ENCODE measurements around the gene HDGF. TPM values are rescaled to one million over a fixed set of nuclear protein-coding genes. Genes with fewer than 3 reads are reported as not detected.
"Not testable (repeated sequence)": the region's sequence is repeated elsewhere in the genome, so short reads cannot be mapped to it uniquely, and the experiment has no call there.

HDGF gene
- total RNA-seq, 2 experiments from 2014 or later = 222 to 229 TPM

DNA sequence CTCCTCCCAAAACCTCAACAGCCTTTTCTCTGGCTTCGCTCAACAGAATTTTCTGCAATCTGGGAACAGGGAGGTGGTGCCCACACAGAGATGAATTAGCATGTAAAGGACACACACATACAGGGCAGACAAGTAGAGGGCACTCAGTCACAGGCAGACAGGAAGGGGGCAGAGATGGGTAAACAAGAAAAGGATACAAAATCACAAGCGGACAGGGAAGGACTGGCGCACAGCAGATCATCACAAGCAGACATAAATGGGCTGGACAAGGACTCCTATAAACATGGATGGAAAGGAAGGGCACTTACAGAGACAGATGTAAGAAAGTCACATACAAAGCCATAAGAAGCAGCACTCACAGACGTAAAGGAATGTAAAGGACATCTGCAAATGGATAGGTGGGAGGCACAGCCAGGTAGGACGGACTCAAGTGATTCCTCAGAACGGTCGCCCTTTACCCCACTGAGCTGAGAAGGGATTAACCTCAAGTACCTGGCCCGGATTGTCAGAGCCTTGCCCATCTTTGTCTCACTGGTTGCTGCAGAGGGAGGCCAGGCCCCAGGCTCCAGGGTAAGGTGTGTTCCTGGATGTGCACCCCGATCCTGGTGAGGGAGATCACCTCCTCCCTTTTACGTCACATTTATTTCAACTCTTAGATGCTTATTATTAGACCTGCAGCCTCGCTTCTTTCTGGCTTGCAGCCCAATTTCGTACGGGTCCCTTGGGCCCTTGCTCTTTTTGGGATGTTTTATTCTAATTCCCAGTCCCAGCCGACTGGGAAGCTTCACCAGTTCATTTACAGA lies 15.0 kb upstream of the HDGF start:
- Mint-ChIP-seq H3K9me3 (no peaks in the 10 kb centered on the region), H3K27ac (no peak overlapping the region), H3K4me3 (no peak overlapping the region), H3K4me1 (peaks cover 36% of the 10 kb centered on the region), H3K36me3 (ENCODE audit: low read depth) (peaks cover 25% of the 10 kb centered on the region), H3K27me3 (no peaks in the 10 kb centered on the region)
- ChIA-PET POLR2A (interaction anchor here (0.9 to 6.1 kb wide), 18 partner anchors 10 to 265 kb away, joined by 3 to 75 read pairs (median 4); partner anchors contain the start of genes HDGF, ISG20L2, MEF2D and METTL25B), CTCF (interaction anchor here (1.0 to 13.6 kb wide), 9 partner anchors 10 to 265 kb away, joined by 3 to 121 read pairs (median 5); partner anchors contain the start of genes ISG20L2, METTL25B, MRPL24 and NTRK1)
- DNase-seq = no peak

DNA sequence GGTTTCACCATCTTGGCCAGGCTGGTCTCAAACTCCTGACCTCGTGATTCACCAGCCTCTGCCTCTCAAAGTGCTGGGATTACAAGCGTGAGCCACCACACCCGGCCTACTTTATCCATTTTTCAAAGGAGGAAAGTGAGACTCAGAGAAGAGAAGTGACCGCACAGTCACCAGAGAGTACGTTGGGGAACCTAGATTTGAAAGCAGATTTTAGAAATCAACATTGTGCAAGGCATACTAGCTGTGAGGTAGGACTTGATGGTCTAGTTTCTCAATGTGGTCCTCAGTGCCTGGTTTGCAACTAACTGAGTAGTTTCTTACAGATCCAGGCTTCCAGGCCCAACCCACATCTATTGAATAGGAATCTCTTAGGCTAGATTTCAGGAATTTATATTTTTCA lies 14.2 kb upstream of the HDGF start:
- no peak for DNase-seq
- CTCF ChIA-PET = interaction anchor here (1.7 to 13.6 kb wide), 3 partner anchors 39 to 95 kb away, joined by 5 to 121 read pairs (median 16); partner anchors contain the start of genes ISG20L2, METTL25B and NTRK1
- POLR2A ChIA-PET = interaction anchor here (1.0 to 6.1 kb wide), 6 partner anchors 11 to 94 kb away, joined by 3 to 75 read pairs (median 31); partner anchors contain the start of genes HDGF, ISG20L2, METTL25B and MRPL24
- H3K4me3 Mint-ChIP-seq = no peak overlapping the region
- no peaks in the 10 kb centered on the region for H3K9me3 Mint-ChIP-seq
- H3K27me3 Mint-ChIP-seq = no peaks in the 10 kb centered on the region
- H3K4me1 Mint-ChIP-seq = peaks cover 29% of the 10 kb centered on the region
- peaks cover 17% of the 10 kb centered on the region for H3K36me3 Mint-ChIP-seq (ENCODE audit: low read depth)
- H3K27ac Mint-ChIP-seq = no peak overlapping the region

DNA sequence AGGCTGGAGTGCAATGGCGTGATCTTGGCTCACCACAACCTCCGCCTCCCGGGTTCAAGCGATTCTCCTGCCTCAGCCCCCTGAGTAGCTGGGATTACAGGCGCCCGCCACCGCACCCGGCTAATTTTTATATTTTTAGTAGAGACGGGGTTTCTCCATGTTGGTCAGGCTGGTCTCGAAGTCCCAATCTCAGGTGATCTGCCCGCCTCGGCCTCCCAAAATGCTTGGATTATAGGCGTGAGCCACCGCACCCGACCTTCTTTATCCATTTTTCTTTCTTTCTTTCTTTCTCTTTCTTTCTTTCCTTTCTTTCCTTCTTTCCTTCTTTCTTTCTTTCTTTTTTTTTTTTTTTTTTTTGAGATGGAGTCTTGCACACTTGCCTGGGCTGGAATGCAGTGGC lies 13.7 kb upstream of the HDGF start:
- DNase-seq, H3K9me3 Mint-ChIP-seq, H3K27ac Mint-ChIP-seq, H3K4me3 Mint-ChIP-seq, H3K27me3 Mint-ChIP-seq: not testable (repeated sequence)
- H3K4me1 Mint-ChIP-seq = peaks cover 25% of the 10 kb centered on the region
- CTCF ChIA-PET = interaction anchor here (1.7 to 13.6 kb wide), 2 partner anchors 38 to 75 kb away, joined by 5 to 121 read pairs; partner anchors contain the start of genes ISG20L2 and METTL25B
- POLR2A ChIA-PET = interaction anchor here (2.6 to 6.1 kb wide), 3 partner anchors 12 to 24 kb away, joined by 6 to 75 read pairs (median 56); partner anchors contain the start of genes HDGF and MRPL24
- H3K36me3 Mint-ChIP-seq (ENCODE audit: low read depth) = peaks cover 13% of the 10 kb centered on the region

DNA sequence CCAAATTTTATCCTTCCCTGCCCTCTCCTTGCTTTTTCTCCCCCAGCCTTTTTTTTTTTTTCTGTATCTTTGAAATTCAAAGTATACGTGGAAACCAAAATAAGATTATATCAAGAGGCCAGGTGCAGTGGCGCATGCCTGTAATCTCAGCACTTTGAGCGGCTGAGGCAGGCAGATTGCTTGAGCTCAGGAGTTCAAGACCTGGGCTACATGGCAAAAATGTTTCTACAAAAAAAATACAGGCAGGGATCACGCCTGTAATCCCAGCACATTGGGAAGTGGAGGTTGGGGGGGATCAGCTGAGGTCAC lies 9.3 kb upstream of the HDGF start:
- H3K27ac Mint-ChIP-seq = no peak overlapping the region
- H3K27me3 Mint-ChIP-seq = no peaks in the 10 kb centered on the region
- no peaks in the 10 kb centered on the region for H3K9me3 Mint-ChIP-seq
- no peaks in the 10 kb centered on the region for H3K36me3 Mint-ChIP-seq (ENCODE audit: low read depth)
- DNase-seq = no peak
- H3K4me1 Mint-ChIP-seq = peaks cover 4% of the 10 kb centered on the region
- ChIA-PET CTCF (interaction anchor here (1.2 to 1.4 kb wide), 2 partner anchors 9 to 35 kb away, joined by 3 to 5 read pairs; no protein-coding TSS in a partner anchor), POLR2A (interaction anchor here (1.5 kb wide), 1 partner anchor 9 kb away, joined by 9 read pairs; the partner anchor contains the start of gene HDGF)
- no peak overlapping the region for H3K4me3 Mint-ChIP-seq

DNA sequence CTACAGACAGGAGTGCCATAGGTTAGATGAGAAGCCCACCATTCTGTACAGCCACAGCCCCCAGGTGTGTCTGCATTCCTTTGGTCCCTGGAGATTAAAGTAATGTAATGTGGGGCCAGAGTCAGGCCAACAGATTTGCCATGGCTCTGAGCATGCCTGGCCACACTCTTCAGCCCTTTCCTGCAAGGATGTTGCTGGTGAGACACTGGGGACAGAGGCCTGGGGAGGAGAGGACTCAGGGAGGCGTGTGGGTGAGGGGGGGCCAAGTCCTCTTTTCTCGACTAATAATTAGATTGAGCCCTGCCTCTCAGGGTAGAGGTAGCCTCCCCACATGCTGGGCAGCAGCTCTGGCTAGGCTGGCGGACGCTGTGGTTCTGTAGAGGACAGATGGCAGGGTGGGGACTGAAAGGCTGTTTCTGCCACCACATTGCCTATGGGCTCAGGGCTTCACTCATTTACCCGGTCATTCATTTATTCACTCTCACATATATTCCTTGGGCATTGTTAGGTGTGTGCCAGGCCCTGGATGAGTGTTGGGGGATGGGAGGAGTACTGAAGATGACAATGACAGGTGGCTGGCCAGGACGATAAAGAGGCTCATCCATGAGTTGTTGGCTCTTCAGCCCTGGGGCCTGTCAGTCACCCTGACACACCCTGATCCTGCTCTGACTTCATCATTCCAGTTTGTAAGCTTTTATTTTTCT lies 8.8 kb upstream of the HDGF start:
- H3K4me3 Mint-ChIP-seq = no peak overlapping the region
- H3K9me3 Mint-ChIP-seq = no peaks in the 10 kb centered on the region
- H3K4me1 Mint-ChIP-seq = peaks cover 2% of the 10 kb centered on the region
- H3K27ac Mint-ChIP-seq = no peak overlapping the region
- H3K36me3 Mint-ChIP-seq (ENCODE audit: low read depth) = no peaks in the 10 kb centered on the region
- no peaks in the 10 kb centered on the region for H3K27me3 Mint-ChIP-seq
- CTCF ChIA-PET = interaction anchor here (0.7 to 1.4 kb wide), 3 partner anchors 8 to 443 kb away, joined by 3 to 5 read pairs (median 4); no protein-coding TSS in a partner anchor
- POLR2A ChIA-PET = interaction anchor here (1.5 kb wide), 1 partner anchor 8 kb away, joined by 9 read pairs; the partner anchor contains the start of gene HDGF
- no peak for DNase-seq

DNA sequence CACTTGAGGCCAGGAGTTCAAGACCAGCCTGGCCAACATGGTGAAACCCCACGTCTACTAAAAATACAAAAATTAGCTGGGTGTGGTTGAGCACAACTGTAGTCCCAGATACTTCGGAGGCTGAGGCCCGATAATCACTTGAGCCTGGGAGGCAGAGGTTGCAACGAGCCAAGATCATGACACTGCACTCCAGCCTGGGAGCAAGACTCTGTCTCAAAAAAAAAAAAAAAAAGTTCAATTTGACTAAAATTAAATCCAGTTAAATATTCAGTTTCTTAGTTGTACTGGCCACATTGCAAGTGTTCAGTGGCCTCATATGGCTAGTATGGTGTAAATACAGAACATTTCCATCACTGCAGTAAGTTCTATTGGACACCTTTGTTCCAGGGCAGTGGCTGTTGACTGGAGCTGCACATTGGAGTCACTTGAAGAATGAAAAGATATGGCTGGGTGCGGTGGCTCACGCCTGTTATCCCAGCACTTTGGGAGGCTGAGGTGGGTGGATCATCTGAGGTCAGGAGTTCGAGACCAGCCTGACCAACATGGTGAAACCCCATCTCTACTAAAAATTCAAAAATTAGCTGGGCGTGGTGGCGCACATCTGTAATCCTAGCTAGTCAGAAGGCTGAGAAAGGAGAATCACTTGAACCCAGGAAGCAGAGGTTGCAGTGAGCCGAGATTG lies 6.2 kb upstream of the HDGF start:
- DNase-seq; H3K9me3 Mint-ChIP-seq; H3K4me3 Mint-ChIP-seq; H3K27ac Mint-ChIP-seq; H3K36me3 Mint-ChIP-seq (ENCODE audit: low read depth); H3K27me3 Mint-ChIP-seq: not testable (repeated sequence)
- ChIA-PET POLR2A (interaction anchor here (2.0 kb wide), 1 partner anchor 9 kb away, joined by 8 read pairs; the partner anchor contains the start of gene PRCC), CTCF (interaction anchor here (1.5 to 2.9 kb wide), 2 partner anchors 31 kb away, joined by 7 to 32 read pairs; partner anchors contain the start of gene METTL25B)
- H3K4me1 Mint-ChIP-seq = peaks cover 13% of the 10 kb centered on the region

DNA sequence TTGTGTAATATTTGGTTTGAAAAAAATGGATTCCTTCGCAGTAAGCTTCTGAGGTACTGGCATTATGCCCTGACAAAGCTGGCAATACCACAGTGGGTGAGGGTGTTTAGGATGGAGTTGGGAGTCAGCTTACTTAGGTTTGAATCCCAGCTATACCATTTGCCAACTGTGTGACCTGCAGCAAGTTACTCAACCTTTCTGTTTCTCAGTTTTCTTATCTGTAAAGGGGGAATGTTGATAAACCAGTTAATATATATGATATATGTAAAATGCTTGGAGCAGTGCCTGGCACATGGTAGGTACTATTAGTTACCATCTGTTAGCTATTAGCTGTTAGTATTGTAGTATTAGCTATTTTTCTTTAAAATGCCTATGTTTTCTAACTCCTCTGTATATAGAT lies 4.9 kb upstream of the HDGF start:
- Mint-ChIP-seq H3K27ac (no peak overlapping the region), H3K4me1 (peaks cover 18% of the 10 kb centered on the region), H3K4me3 (no peak overlapping the region), H3K36me3 (ENCODE audit: low read depth) (no peaks in the 10 kb centered on the region), H3K9me3 (no peaks in the 10 kb centered on the region), H3K27me3 (no peaks in the 10 kb centered on the region)
- DNase-seq = no peak
- CTCF ChIA-PET = interaction anchor here (0.7 to 2.9 kb wide), 7 partner anchors 9 to 134 kb away, joined by 3 to 32 read pairs (median 3); partner anchors contain the start of genes METTL25B and PRCC
- POLR2A ChIA-PET = interaction anchor here (0.7 to 2.0 kb wide), 3 partner anchors 11 to 392 kb away, joined by 3 to 8 read pairs (median 5); partner anchors contain the start of gene PRCC

DNA sequence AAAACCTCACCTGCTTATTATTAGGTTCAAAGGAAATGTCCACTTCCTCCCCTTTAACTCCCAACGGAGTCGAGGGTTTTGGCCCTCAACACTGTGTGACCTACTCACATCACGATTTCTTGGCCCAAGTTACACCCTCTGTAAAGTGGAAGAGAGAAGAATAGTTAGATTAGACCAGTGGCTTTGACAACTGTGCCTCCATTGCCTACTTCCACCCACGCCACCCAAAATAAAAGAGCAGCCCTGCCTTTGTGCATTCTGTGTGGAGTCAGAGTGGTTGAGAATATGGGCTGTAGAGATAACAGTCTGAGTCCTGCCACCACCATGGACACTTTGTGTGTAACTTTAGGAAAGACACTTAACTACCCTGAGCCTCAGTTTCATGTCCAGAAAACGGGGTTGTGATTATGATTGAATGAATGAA lies 4.1 kb upstream of the HDGF start:
- POLR2A ChIA-PET = no interaction called here
- Mint-ChIP-seq H3K4me1 (peaks cover 18% of the 10 kb centered on the region), H3K27me3 (no peaks in the 10 kb centered on the region), H3K27ac (no peak overlapping the region), H3K36me3 (ENCODE audit: low read depth) (peaks cover 2% of the 10 kb centered on the region), H3K4me3 (no peak overlapping the region), H3K9me3 (no peaks in the 10 kb centered on the region)
- DNase-seq = no peak
- CTCF ChIA-PET = interaction anchor here (1.7 to 2.9 kb wide), 2 partner anchors 12 to 29 kb away, joined by 7 to 32 read pairs; partner anchors contain the start of genes METTL25B and PRCC

DNA sequence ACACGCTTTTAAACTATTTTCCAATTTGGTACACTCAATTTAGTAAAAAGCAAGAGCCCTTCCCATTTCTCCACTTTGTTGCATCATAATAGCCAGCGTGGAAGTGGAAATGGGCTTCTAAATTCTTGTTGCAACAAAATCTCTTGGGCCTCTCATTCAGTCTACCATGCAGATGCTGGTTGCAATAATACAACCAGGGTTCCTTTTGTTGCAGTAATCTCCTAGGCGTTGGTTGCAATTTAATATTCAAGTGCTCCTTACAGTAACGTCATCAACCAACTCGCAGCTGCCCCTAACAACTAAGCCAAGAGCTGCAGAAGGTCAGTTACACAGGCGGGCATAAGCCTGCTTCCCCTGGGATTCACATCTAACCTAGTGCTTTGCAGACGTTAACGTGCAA lies 2.7 kb upstream of the HDGF start:
- ChIA-PET POLR2A (interaction anchor here (1.1 kb wide), 1 partner anchor 13 kb away, joined by 4 read pairs; the partner anchor contains the start of gene PRCC), CTCF (no interaction called here)
- Mint-ChIP-seq H3K4me3 (no peak overlapping the region), H3K27me3 (no peaks in the 10 kb centered on the region), H3K27ac (no peak overlapping the region), H3K9me3 (no peaks in the 10 kb centered on the region), H3K36me3 (ENCODE audit: low read depth) (peaks cover 15% of the 10 kb centered on the region), H3K4me1 (peaks cover 20% of the 10 kb centered on the region)
- no peak for DNase-seq

DNA sequence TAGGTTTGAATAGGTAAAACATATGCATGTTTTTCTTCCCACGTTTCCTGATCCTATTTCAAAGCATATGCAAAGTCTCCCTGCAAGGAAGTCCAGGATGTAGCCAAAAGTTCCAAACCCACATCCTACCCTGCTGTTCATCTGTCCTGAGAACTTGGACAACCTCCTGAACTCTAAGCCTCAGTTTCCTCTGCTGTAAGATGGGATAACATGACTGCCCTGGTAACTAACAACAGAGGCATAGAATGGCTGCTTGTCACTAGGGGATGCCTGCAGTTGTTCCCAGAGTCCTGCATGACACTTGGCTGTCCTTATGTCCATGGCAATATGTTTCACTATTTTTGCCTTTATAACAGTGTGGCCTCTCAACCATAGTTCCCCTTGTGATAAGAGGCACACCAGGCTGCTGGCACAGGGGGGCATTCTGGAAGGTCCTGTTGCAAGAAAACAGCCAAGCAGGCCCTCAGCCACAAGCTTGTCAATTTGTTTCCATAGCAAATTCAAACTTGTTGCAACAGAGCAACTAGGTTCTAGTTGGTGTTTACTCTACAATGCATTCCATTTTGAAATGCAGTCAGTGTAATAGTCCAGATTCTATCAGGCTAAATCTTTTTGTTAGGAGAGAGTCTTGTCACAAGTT lies 1.5 kb upstream of the HDGF start:
- Mint-ChIP-seq H3K9me3 (no peaks in the 10 kb centered on the region), H3K27me3 (no peaks in the 10 kb centered on the region), H3K4me3 (peak overlapping the region; percentile 96), H3K36me3 (ENCODE audit: low read depth) (peaks cover 26% of the 10 kb centered on the region), H3K4me1 (peaks cover 31% of the 10 kb centered on the region), H3K27ac (peak overlapping the region; percentile 89)
- ChIA-PET POLR2A (interaction anchor here (1.0 to 4.7 kb wide), 14 partner anchors 8 to 249 kb away, joined by 3 to 134 read pairs (median 7); partner anchors contain the start of genes ISG20L2, METTL25B, MRPL24 and NTRK1), CTCF (interaction anchor here (1.0 to 4.8 kb wide), 8 partner anchors 11 to 139 kb away, joined by 3 to 69 read pairs (median 6); partner anchors contain the start of genes ISG20L2, METTL25B, MRPL24 and NTRK1)
- no peak for DNase-seq

DNA sequence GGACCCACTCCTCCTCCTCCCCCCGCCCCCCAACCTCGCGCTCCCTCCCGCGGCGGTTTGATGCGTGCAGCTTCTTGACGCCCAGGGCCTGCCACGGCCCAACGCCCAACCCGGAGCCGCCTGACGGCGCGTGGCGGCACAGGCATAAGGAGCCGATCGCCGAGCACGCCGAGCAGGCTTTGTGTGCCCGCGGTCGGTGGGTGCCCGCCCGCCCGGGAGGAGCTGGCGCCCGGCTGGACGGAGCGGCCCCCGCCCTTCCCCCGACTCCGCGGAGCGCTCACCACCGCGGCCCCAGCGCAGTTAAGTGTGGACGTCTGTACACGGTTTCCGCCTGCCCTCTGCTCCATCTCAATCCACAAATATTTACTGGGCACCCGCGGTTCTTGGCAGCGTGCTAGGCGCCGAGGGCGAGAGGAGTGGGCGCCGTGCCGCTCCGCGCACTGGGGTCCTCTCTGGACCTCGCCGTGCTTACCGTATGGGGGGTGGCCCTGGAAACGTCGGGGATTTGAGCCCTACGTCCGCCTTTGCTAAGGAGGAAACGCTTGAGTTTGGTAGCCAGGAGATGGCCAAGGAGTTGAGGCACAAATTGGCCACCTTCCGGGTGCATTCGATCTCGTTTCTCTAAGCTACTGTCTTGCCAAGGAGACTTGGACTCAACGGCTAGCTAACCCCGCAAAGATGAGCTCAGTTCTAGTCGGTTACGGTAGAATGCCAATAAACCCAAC lies 444 bp upstream of the HDGF start:
- DNase-seq = peak; percentile 98
- ChIA-PET POLR2A (interaction anchor here (0.5 to 4.7 kb wide), 27 partner anchors 9 to 469 kb away, joined by 3 to 134 read pairs (median 4); partner anchors contain the start of genes CRABP2, ISG20L2, METTL25B and MRPL24), CTCF (interaction anchor here (0.9 to 4.8 kb wide), 11 partner anchors 9 to 251 kb away, joined by 3 to 69 read pairs (median 4); partner anchors contain the start of genes ISG20L2, MEF2D, METTL25B and MRPL24)
- H3K27me3 Mint-ChIP-seq = no peaks in the 10 kb centered on the region
- H3K4me3 Mint-ChIP-seq = peak overlapping the region; percentile 96
- peaks cover 40% of the 10 kb centered on the region for H3K4me1 Mint-ChIP-seq
- no peaks in the 10 kb centered on the region for H3K9me3 Mint-ChIP-seq
- peaks cover 30% of the 10 kb centered on the region for H3K36me3 Mint-ChIP-seq (ENCODE audit: low read depth)
- peak overlapping the region; percentile 89 for H3K27ac Mint-ChIP-seq
